LNCAP (cell line): ENCODE data around the gene KCNAB2.

Experiments
- TF ChIP-seq, protein P1 (sequence below): fragments of 450-650 bp; IDR thresholded peaks from 2 replicates; pipeline ENCODE4 v1.5.1; 2017; ENCODE audit warnings: mild to moderate bottlenecking

KCNAB2 gene

GRCh38 chr1:6126521-6127067 lies 80.9 kb downstream of the KCNAB2 start:
- TF ChIP-seq, protein P1, sequence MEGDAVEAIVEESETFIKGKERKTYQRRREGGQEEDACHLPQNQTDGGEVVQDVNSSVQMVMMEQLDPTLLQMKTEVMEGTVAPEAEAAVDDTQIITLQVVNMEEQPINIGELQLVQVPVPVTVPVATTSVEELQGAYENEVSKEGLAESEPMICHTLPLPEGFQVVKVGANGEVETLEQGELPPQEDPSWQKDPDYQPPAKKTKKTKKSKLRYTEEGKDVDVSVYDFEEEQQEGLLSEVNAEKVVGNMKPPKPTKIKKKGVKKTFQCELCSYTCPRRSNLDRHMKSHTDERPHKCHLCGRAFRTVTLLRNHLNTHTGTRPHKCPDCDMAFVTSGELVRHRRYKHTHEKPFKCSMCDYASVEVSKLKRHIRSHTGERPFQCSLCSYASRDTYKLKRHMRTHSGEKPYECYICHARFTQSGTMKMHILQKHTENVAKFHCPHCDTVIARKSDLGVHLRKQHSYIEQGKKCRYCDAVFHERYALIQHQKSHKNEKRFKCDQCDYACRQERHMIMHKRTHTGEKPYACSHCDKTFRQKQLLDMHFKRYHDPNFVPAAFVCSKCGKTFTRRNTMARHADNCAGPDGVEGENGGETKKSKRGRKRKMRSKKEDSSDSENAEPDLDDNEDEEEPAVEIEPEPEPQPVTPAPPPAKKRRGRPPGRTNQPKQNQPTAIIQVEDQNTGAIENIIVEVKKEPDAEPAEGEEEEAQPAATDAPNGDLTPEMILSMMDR = no peak

- TF ChIP-seq, protein P1 = no peak
These were observed 82.0 kb downstream of the KCNAB2 start for GRCh38 chr1:6127587-6128163.

DNA sequence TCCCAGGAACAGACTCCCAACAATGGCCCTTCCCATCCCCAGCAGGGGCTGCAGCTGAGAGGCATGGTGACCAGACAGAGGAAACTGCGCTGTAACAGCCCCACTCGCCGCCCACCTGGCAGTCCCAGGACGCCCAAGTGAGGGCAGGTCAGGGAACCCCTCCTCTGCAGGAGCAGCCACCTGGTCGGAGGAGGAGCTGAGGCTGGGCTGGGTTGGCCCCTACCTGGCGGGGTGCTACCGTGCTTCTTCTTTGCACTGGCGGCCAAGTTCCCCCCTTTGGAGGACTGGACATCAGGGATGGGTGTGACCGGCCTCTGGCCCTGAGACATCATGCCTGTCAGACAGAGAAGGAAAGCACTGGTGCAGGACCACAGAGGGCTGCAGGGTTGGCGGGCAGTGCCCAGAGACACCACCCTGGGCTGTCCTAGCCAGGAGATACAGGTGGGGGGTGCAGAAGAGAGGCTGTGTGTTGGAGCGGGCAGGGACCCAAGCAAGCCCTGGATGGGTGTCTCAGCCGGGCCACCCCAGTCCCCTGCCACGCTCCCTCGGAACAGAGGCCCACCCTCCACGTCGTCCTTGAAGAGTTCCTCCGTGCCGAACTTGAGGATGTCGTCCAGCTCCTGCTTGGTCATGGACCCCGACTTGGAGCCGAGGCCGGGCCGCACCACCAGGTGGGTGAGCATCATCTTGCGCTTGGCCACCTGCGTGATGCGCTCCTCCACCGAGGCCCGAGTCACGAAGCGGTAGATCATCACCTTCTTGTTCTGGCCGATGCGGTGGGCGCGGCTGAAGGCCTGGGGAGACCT lies 82.8 kb downstream of the KCNAB2 start:
- TF ChIP-seq, protein P1 = no peak

DNA sequence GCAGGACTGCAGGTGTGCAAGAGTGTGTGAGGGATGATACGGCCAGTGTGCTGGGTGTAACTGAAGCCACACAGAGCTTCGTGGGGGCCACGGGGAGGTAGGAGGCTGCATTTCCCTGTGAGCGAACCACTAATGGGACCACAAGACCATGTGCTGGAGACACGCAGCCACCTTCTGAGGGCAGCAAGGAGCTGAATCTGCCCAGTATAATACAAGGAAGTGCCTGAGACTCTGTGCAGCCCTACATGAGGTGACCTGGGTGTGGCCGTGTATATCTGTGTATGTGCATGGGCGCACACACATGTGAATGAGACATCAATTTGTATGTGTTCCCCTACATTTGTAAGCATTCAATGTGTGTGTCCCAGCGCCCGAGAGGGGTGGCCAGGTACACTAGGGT lies 83.6 kb downstream of the KCNAB2 start:
- TF ChIP-seq, protein P1 = no peak

- TF ChIP-seq, protein P1 = no peak
These were observed 84.3 kb downstream of the KCNAB2 start for GRCh38 chr1:6130036-6130435.

DNA sequence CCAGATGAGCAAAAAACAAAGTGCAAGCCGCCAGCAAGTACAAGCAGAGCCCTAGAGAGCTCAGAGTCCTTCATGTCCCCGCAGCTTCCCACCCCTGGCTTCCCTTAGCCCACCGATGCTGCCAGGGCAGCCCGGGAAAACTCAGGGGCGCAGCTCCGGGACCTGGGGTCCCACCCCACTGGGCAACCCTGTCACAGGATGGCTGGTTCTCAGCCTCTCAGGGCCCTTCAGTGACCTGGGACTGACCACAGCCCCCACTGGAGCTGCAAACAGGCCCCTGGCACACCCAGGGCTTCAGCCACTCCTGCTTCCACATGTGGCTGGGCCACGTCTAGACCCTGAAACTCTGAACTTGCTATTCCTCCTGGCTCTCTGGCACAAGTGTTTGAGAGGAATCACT lies 84.9 kb downstream of the KCNAB2 start:
- TF ChIP-seq, protein P1 = no peak

- TF ChIP-seq, protein P1 = no peak
These were observed 85.9 kb downstream of the KCNAB2 start for GRCh38 chr1:6131561-6131960.
